Astrocyte of the cerebellum (primary cell): ENCODE measurements around the gene TASP1.
A peak's percentile ranks its signal among the peaks of the same experiment; 100 is the strongest.
"Not testable (repeated sequence)": the region's sequence is repeated elsewhere in the genome, so short reads cannot be mapped to it uniquely, and the experiment has no call there.

Experiments used
- DNase-seq: peaks from one replicate; pipeline ENCODE4 v3.0.0-alpha.2; 2011; ENCODE audit warnings: low read depth
- H3K4me3 ChIP-seq: 2 replicates; pipeline ENCODE4 v1.5.1; 2011; ENCODE audit warnings: mild to moderate bottlenecking, low read depth, low read length, moderate library complexity
- in situ Hi-C: cut with HindIII; loops from 2 replicates; pipeline ENCODE4 v1.10.0; 2017; ENCODE audit warnings: low sequenced_read_pairs
- TF ChIP-seq, protein P1 (sequence below): IDR thresholded peaks from 2 replicates; pipeline ENCODE4 v1.5.1; 2012; ENCODE audit warnings: low read length, low read depth, moderate library complexity, mild to moderate bottlenecking; ENCODE audit errors: missing control alignments

Gene TASP1

DNA sequence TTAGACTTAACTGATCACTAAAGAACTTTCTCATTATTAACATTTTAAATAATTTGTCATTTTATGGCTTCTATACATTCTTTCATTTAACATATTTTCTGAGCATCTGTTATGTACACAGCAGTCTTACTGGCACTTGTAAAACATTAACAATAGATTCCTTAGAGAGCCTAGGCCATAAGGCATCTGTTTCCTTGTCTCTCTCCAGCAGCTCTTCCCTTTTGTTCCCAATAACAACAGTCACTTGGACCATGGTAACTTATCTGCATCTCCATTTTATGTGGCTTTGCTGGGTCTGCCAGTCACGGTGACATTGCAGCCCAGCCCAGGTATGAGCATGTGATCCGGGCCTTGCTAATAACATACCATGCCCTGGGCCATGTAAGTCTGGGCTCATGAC is 11.7 kb upstream of the TASP1 start:
- in situ Hi-C loops = no loop called here
- no peak overlapping the region for H3K4me3 ChIP-seq
- no peak for DNase-seq
- TF ChIP-seq, protein P1, sequence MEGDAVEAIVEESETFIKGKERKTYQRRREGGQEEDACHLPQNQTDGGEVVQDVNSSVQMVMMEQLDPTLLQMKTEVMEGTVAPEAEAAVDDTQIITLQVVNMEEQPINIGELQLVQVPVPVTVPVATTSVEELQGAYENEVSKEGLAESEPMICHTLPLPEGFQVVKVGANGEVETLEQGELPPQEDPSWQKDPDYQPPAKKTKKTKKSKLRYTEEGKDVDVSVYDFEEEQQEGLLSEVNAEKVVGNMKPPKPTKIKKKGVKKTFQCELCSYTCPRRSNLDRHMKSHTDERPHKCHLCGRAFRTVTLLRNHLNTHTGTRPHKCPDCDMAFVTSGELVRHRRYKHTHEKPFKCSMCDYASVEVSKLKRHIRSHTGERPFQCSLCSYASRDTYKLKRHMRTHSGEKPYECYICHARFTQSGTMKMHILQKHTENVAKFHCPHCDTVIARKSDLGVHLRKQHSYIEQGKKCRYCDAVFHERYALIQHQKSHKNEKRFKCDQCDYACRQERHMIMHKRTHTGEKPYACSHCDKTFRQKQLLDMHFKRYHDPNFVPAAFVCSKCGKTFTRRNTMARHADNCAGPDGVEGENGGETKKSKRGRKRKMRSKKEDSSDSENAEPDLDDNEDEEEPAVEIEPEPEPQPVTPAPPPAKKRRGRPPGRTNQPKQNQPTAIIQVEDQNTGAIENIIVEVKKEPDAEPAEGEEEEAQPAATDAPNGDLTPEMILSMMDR = no peak

DNA sequence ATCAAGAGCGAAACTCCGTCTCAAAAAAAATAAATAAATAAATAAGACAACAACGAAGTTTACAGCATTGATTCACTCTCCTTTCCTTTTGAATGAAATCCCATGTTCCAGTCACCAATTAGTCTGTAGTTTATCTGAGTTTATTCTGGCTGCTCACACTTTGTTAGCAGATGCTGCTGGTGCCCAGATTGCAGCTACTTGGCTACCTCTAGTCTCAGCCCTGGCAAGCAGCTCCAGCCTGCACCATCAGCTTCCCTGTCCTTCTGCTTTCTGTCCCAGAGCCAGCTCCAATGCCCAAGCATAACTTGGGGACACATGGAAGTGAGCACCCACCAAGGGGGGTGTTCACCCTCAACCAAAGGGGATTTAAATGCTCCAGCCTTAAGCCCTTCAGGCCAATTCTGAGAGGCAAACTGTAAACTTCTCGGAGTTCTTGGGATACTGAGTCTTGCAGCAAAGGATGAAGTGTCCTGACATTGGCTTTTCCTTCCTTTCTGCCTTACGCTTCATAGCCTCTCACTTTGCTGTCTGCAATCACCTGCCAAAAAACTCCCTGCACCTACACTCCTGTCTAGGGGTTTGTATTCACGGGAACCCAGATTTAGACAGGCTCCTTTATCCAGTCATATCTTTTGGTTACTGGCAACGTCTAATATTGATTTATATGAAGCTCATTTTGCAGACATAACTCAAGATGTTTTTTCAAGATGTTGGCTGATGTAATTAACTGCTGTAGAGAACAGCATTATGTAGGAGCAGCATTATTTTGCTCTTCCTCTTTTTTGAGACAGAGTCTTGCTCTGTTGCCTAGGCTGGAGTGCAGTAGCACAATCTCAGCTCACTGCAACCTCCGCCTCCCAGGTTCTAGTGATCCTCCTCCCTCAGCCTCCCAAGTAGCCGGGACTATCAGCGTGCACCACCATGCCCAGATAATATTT is 9.8 kb upstream of the TASP1 start:
- no peak for DNase-seq
- in situ Hi-C loops = no loop called here
- TF ChIP-seq, protein P1 = no peak
- H3K4me3 ChIP-seq = no peak overlapping the region

DNA sequence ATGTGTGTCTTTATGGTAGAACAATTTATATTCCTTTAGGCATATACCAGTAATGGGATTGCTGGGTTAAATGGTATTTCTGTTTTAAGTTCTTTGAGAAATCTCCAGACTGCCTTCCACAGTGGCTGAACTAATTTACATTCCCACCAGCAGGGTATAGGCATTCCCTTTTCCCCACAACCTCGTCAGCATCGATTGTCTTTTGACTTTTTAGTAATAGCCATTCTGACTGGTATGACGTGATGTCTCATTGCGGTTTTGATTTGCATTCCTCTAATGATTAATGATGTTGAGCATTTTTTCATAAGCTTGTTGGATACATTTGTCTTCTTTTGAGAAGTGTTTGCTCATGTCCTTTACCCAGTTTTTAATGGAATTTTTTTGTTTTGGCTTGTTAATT is 5.3 kb upstream of the TASP1 start:
- DNase-seq = peak; percentile 87
- in situ Hi-C loops = no loop called here
- H3K4me3 ChIP-seq = no peak overlapping the region
- TF ChIP-seq, protein P1 = peak; percentile 51

DNA sequence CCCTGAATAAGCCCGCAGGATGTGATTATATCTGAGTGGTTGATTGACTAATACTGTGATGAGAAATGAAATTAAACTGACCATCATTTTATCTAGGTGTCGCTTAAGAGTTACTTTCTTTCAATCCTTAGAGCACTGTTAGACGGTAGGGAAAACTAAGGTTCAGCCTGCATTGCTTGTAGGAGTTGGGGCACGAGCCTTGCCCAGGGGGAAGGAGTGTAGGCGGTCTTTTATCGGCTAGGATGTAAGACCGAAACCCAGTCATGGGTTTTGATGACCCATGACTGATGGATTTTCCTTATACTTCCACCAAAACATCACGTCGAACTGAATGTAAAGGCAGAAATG is 392 bp upstream of the TASP1 start:
- H3K4me3 ChIP-seq = peak overlapping the region; percentile 98
- no peak for DNase-seq
- in situ Hi-C loops = no loop called here
- TF ChIP-seq, protein P1 = no peak

DNA sequence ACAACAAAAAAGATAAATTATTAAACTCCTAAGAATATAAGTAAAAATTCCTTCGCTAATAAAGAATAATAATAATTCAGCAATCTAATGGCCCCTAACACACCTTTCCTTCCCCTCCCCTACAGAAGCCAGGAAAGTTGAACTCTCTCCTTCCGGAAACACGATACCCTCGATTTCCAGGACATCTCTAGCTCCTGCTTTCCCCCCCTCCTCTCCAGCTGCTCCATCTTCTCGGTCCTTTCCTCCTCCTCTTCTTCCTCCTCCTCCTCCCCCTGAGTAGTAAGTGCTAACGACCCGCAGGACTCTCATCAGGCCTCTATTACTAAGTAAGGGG is 603 bp downstream of the TASP1 start:
- H3K4me3 ChIP-seq = peak overlapping the region; percentile 98
- no peak for DNase-seq
- TF ChIP-seq, protein P1 = no peak
- in situ Hi-C loops = no loop called here

DNA sequence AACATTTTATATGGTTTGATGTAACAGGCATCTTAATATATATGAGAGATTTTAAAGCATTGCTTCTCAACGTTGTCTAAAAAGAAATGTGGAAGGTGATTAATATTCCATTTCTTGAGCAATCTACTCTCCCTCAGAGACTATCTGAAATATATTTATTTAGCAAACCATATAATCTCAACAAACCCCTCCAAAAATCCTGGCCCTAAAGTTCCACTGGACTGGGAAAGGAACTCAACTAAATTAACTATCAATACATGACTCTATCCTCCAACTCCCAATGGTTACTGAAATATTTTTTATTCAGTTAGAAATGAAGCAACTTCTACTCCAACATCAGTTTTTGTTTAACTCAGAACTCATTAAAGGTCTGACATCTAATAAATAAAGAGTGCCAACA is 6.3 kb downstream of the TASP1 start:
- in situ Hi-C loops = no loop called here
- TF ChIP-seq, protein P1 = no peak
- H3K4me3 ChIP-seq = no peak overlapping the region
- no peak for DNase-seq

DNA sequence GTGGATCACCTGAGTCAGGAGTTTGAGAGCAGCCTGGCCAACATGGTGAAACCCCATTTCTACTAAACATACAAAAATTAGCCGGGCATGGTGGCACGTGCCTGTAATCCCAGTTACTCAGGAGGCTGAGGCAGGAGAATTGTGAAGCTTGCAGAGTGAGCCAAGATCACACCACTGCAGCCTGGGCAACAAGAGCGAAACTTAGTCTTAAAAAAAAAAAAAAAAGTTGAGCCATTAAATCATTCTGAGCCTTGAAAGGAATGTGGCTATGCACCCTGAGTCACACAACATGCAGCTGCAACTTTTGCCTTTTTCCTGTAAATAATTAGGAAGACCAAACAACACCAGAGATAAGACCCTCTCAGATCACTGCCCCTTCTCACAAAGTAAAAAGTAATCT is 11.2 kb downstream of the TASP1 start:
- in situ Hi-C loops, H3K4me3 ChIP-seq, DNase-seq: not testable (repeated sequence)
